Measurements from ENCODE around the gene DSCAM. TPM values are rescaled to one million over a fixed set of nuclear protein-coding genes. Genes with fewer than 3 reads are reported as not detected.

The DSCAM gene
- total and polyA plus RNA-seq, 10 of the 15 experiments (the other 5 are each of a cell fraction or from before 2014, with no cell fraction given), result not detected

- Histone ChIP-seq H3K9me3 (replicated peaks; ENCODE audit: control insufficient read depth, insufficient read depth, low read length) (no peaks in the 10 kb centered on the region; the same call in 2 of the 3 replicates), H3K36me3 (ENCODE audit: control insufficient read depth in 2 of 2, insufficient read depth in 2 of 2, low read length in 1 of 2) (no peaks in the 10 kb centered on the region), H2AFZ (ENCODE audit: control insufficient read depth, low read depth, low read length) (no peak overlapping the region), H3K27ac (ENCODE audit: control insufficient read depth, insufficient read depth) (no peak overlapping the region), H3K27me3 (replicated peaks in 1 of 2; ENCODE audit: control insufficient read depth in 2 of 2, insufficient read depth in 2 of 2, low read length in 1 of 2) (no peaks in the 10 kb centered on the region), H3K4me2 (ENCODE audit: control insufficient read depth, insufficient read depth) (no peak overlapping the region), H3K4me3 (no peak overlapping the region), H3K4me1 (ENCODE audit: control insufficient read depth, insufficient read depth, low read length) (no peaks in the 10 kb centered on the region), H3K9ac (ENCODE audit: control insufficient read depth, insufficient read depth, low read length) (no peak overlapping the region), H4K20me1 (ENCODE audit: control insufficient read depth, insufficient read depth) (no peaks in the 10 kb centered on the region), H3K79me2 (ENCODE audit: control insufficient read depth, insufficient read depth, low read length) (no peaks in the 10 kb centered on the region)
- TF ChIP-seq TBL1XR1 (IDR thresholded peaks at IDR 0.05; ENCODE audit: low read depth, low read length) (no peak), EP300 (IDR thresholded peaks at IDR 0.05; ENCODE audit: borderline replicate concordance in 1 of 2, control insufficient read depth in 1 of 2, low read depth in 2 of 2, low read length in 2 of 2) (no peak), MTA2 (IDR thresholded peaks at IDR 0.05; ENCODE audit: low read depth) (no peak), SRF (IDR thresholded peaks at IDR 0.05; ENCODE audit: low read depth in 2 of 2, low read length in 2 of 2) (no peak), CEBPZ (IDR thresholded peaks at IDR 0.05; ENCODE audit: low read depth, low read length) (no peak), USF2 (IDR thresholded peaks at IDR 0.05; ENCODE audit: borderline replicate concordance, low read depth, low read length) (no peak), CBFB (IDR thresholded peaks at IDR 0.05; ENCODE audit: low read depth) (no peak), RELA (IDR thresholded peaks at IDR 0.05; ENCODE audit: borderline replicate concordance, partially characterized antibody) (no peak), EGR1 (IDR thresholded peaks at IDR 0.05; ENCODE audit: borderline replicate concordance in 1 of 2, low read depth in 2 of 2, low read length in 2 of 2) (no peak), WRNIP1 (IDR thresholded peaks at IDR 0.05; ENCODE audit: borderline replicate concordance, low read depth, low read length) (no peak), MEF2A (IDR thresholded peaks at IDR 0.05; ENCODE audit: insufficient read depth, low read depth, low read length) (no peak), ELK1 (IDR thresholded peaks at IDR 0.05; ENCODE audit: low read depth, low read length) (no peak), RCOR1 (conservative IDR thresholded peaks at IDR 0.05; ENCODE audit: low read depth, low read length) (no peak), MXI1 (IDR thresholded peaks at IDR 0.05; ENCODE audit: low read depth, low read length) (no peak), NFYB (IDR thresholded peaks at IDR 0.05; ENCODE audit: insufficient read depth, low read depth, low read length) (no peak)
- WGBS (ENCODE audit: insufficient coverage, insufficient replicate concordance, low lambda C conversion rate, missing lambda C conversion rate), result 3% methylated on average over 3 of the region's 3 CpGs
- no peak for ATAC-seq
- RAD21 ChIA-PET (ENCODE audit: unreplicated experiment), result no interaction called here
- POLR2A ChIA-PET, result no interaction called here
- BruUV-seq (replicated peaks), result no TSS peak
- SMC1A ChIA-PET (ENCODE audit: uncharacterized antibody, unreplicated experiment), result no interaction called here
- DNase-seq (ENCODE audit: low read depth, low spot score), result no peak
- intact Hi-C loops (cut with micrococcal nuclease; ENCODE audit: unreplicated experiment), result no loop called here
- no peak for FAIRE-seq
- CTCF ChIA-PET, result no interaction called here
- in situ Hi-C loops (cut with MboI), result no loop called here
Observed at GRCh38 chr21:40803101-40803500, 43.9 kb downstream of the DSCAM start.

All from GM12878 (cell line).